ENCODE data around the gene SNRPA. TPM values are rescaled to one million over a fixed set of nuclear protein-coding genes. Genes with fewer than 3 reads are reported as not detected.
A peak's percentile ranks its signal among the peaks of the same experiment; 100 is the strongest.

SNRPA gene
- total and polyA plus RNA-seq, 2 of the 8 experiments (the other 6 are each of a cell fraction or from before 2014, with no cell fraction given) = 201 to 202 TPM

GRCh38 chr19:40750874-40751537 is at the start of gene SNRPA (continued):
- TF ChIP-seq POLR2AphosphoS5 (IDR thresholded peaks at IDR 0.05; ENCODE audit: low read depth, low read length) (peak; percentile 84), SIRT6 (IDR thresholded peaks at IDR 0.05; ENCODE audit: low read length) (no peak), TBP (IDR thresholded peaks at IDR 0.05; ENCODE audit: low read depth, low read length) (peak; percentile 70; the same call in 1 of the 2 replicates), KDM4A (IDR thresholded peaks at IDR 0.05; ENCODE audit: low read depth, low read length, severe bottlenecking) (no peak), CBX8 (IDR thresholded peaks at IDR 0.05; ENCODE audit: borderline replicate concordance, low read depth, low read length) (no peak), ZNF274 (IDR thresholded peaks at IDR 0.05; ENCODE audit: borderline replicate concordance, extremely low read depth, low read length) (no peak), RFX5 (IDR thresholded peaks at IDR 0.05; ENCODE audit: borderline replicate concordance, low read depth, low read length) (no peak), EP300 (IDR thresholded peaks at IDR 0.05; ENCODE audit: borderline replicate concordance in 1 of 2, low read depth in 2 of 2, low read length in 2 of 2) (no peak), SAP30 (IDR thresholded peaks at IDR 0.05; ENCODE audit: insufficient read depth, insufficient replicate concordance, low read length) (peak; percentile 20), CTBP2 (IDR thresholded peaks at IDR 0.05; ENCODE audit: borderline replicate concordance, insufficient read depth, insufficient read length, low read length) (no peak), NANOG (IDR thresholded peaks at IDR 0.05; ENCODE audit: insufficient read depth, low read depth, low read length, poor library complexity, severe bottlenecking) (no peak), CTCF (IDR thresholded peaks at IDR 0.05; ENCODE audit: control extremely low read depth in 1 of 3, insufficient read depth in 1 of 3, low read depth in 1 of 3, low read length in 3 of 3) (no peak), SIX5 (IDR thresholded peaks at IDR 0.05; ENCODE audit: low read depth, low read length) (peak; percentile 32; the same call in 1 of the 2 replicates), SRF (IDR thresholded peaks at IDR 0.05; ENCODE audit: low read depth, low read length) (no peak), CREB1 (IDR thresholded peaks at IDR 0.05) (peak; percentile 85), BRCA1 (IDR thresholded peaks at IDR 0.05; ENCODE audit: low read depth, low read length) (no peak; the same call in 1 of the 2 replicates), USF2 (IDR thresholded peaks at IDR 0.05; ENCODE audit: low read length) (no peak), GTF2F1 (IDR thresholded peaks at IDR 0.05; ENCODE audit: borderline replicate concordance, low read depth, low read length) (no peak), EZH2 (IDR thresholded peaks at IDR 0.05; ENCODE audit: low read depth, low read length, severe bottlenecking) (no peak), RAD21 (IDR thresholded peaks at IDR 0.05 in 1 of 2, conservative IDR thresholded peaks at IDR 0.05 in 1 of 2; ENCODE audit: low read depth in 2 of 2, low read length in 2 of 2) (no peak)

Data from H1 (cell line).